ENCODE results near the gene SERPINI1. TPM values are rescaled to one million over a fixed set of nuclear protein-coding genes. Genes with fewer than 3 reads are reported as not detected.

The SERPINI1 gene
- total RNA-seq, 1 experiment from 2014 or later = 6.0 TPM

DNA sequence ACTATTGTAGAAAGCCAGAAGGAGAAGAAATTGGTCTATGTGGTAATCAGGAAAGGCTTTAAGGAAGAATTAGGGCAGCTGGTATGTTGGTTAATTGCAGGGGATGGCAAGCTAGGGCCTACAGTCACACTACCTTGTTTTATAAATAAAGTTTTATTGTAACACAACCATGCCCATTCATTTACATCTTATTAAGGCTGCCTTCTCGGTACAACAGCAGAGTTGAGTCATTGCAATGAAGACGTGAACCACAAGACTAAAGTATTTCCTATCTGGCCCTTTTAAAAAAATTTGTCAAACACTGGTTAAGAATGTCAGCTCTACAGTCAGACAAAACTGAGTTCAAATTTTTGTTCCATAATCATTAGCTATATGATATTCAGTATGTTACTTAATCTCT is 8.3 kb downstream of the SERPINI1 start:
- Histone ChIP-seq H3K56ac (ENCODE audit: insufficient read length, low read depth, low read length) (no peak overlapping the region), H3K14ac (ENCODE audit: insufficient read depth, low read length) (no peak overlapping the region), H3K27me3 (ENCODE audit: insufficient read depth, low read length) (no peaks in the 10 kb centered on the region), H3K4me2 (ENCODE audit: insufficient read depth, insufficient read length, low read length) (no peak overlapping the region), H3K18ac (ENCODE audit: insufficient read length, low read depth, low read length) (no peak overlapping the region), H4K5ac (ENCODE audit: insufficient read length, low read depth, low read length) (no peak overlapping the region), H4K20me1 (ENCODE audit: control insufficient read depth, insufficient read depth, insufficient read length) (no peaks in the 10 kb centered on the region), H3T11ph (ENCODE audit: low read length) (no peak overlapping the region), H2BK20ac (ENCODE audit: low read depth, low read length, poor library complexity, severe bottlenecking) (no peak overlapping the region), H2AFZ (ENCODE audit: low read length) (no peak overlapping the region), H2BK12ac (ENCODE audit: insufficient read length, low read depth, low read length) (no peak overlapping the region), H3K9ac (ENCODE audit: extremely low read depth, insufficient read length, low read length) (no peak overlapping the region), H4K8ac (replicated peaks; ENCODE audit: insufficient read length, low read depth, low read length) (no peak overlapping the region), H3K4me1 (ENCODE audit: insufficient read depth, low read length) (no peaks in the 10 kb centered on the region), H4K91ac (ENCODE audit: insufficient read length, low read depth, low read length) (no peak overlapping the region), H3K79me2 (ENCODE audit: insufficient read depth, low read length) (no peaks in the 10 kb centered on the region), H2BK120ac (ENCODE audit: low read depth, low read length, poor library complexity, severe bottlenecking) (no peak overlapping the region), H3K9me3 (ENCODE audit: control insufficient read depth, low read depth, low read length) (no peaks in the 10 kb centered on the region), H3K27ac (ENCODE audit: insufficient read length, low read depth, low read length) (no peak overlapping the region), H3K23me2 (ENCODE audit: insufficient read length, low read depth, low read length, poor library complexity, severe bottlenecking) (no peaks in the 10 kb centered on the region), H2AK5ac (ENCODE audit: insufficient read length, low read length) (no peak overlapping the region), H2BK5ac (ENCODE audit: insufficient read length, low read length) (no peak overlapping the region), H3K79me1 (ENCODE audit: insufficient read depth, low read depth, low read length, poor library complexity, severe bottlenecking) (no peaks in the 10 kb centered on the region), H2BK15ac (ENCODE audit: low read depth, low read length) (no peak overlapping the region), H3K4ac (ENCODE audit: low read depth, low read length) (no peak overlapping the region), H3K23ac (ENCODE audit: insufficient read length, low read depth, low read length) (no peak overlapping the region)
- H3K4me3 Mint-ChIP-seq = no peak overlapping the region
- H3K9me3 Mint-ChIP-seq = no peaks in the 10 kb centered on the region
- no peaks in the 10 kb centered on the region for H3K4me1 Mint-ChIP-seq
- no peaks in the 10 kb centered on the region for H3K27me3 Mint-ChIP-seq (ENCODE audit: low read depth)
- H3K27ac Mint-ChIP-seq = no peak overlapping the region
- DNase-seq = no peak
- H3K36me3 Mint-ChIP-seq (ENCODE audit: insufficient read depth in 1 of 3, low read depth in 3 of 3) = no peaks in the 10 kb centered on the region
- WGBS (ENCODE audit: extremely low coverage, insufficient read length, low lambda C conversion rate) = no CpG with 5 or more reads among the region's 2 CpGs
- TF ChIP-seq CTCF (conservative IDR thresholded peaks at IDR 0.05) = no peak

Measured in H9 (cell line).